WTC11 (cell line): ENCODE results near the gene UNC5A. TPM values are rescaled to one million over a fixed set of nuclear protein-coding genes. Genes with fewer than 3 reads are reported as not detected.

Source experiments
- ATAC-seq: fragments of 200-7000 bp; cut with Tn5 transposase; 2 replicates; pipeline ENCODE4 v1.10.0; 2021; ENCODE audit warnings: mild to moderate bottlenecking, moderate library complexity
- CTCF ChIA-PET: fragments of 300-600 bp; sonication (Branson Sonifier 250); formaldehyde crosslinking; loops from one replicate; lab custom pipeline; 2021; ENCODE audit warnings: antibody characterized with exemption; lab: Charles Lee
- POLR2A ChIA-PET: fragments of 350-600 bp; sonication (Branson Sonifier 250); formaldehyde crosslinking; loops from one replicate; lab custom pipeline; 2021; ENCODE audit warnings: antibody characterized with exemption; lab: Charles Lee
- DNase-seq: peaks from one replicate; pipeline ENCODE4 v3.0.0; 2021; ENCODE audit warnings: low spot score
- H3K27ac Mint-ChIP-seq: 2 replicates; pipeline ENCODE4 v1.8.0; 2021; ENCODE audit warnings: mixed read lengths
- H3K27me3 Mint-ChIP-seq: 2 replicates; pipeline ENCODE4 v1.8.0; 2021; ENCODE audit warnings: low read depth, mild to moderate bottlenecking, moderate library complexity, mixed read lengths
- H3K36me3 Mint-ChIP-seq: 2 replicates; pipeline ENCODE4 v1.8.0; 2021; ENCODE audit warnings: mixed read lengths
- H3K4me1 Mint-ChIP-seq: 2 replicates; pipeline ENCODE4 v1.8.0; 2022; ENCODE audit warnings: mixed read lengths
- H3K4me3 Mint-ChIP-seq: 2 replicates; pipeline ENCODE4 v1.8.0; 2021; ENCODE audit warnings: mild to moderate bottlenecking, moderate library complexity, mixed read lengths
- H3K9me3 Mint-ChIP-seq: 2 replicates; pipeline ENCODE4 v1.8.0; 2021; ENCODE audit warnings: mixed read lengths
- CREM ChIP-seq: sonication (generic); formaldehyde crosslinking; IDR thresholded peaks from 2 replicates; pipeline ENCODE4 v1.8.1; 2022; ENCODE audit warnings: mild to moderate bottlenecking, missing genetic modification reagents, moderate library complexity
- ETV6 ChIP-seq: sonication (generic); formaldehyde crosslinking; IDR thresholded peaks from 2 replicates; pipeline ENCODE4 v1.8.1; 2022; ENCODE audit warnings: mild to moderate bottlenecking, missing genetic modification reagents
- MXD4 ChIP-seq: fragments of 250-450 bp; sonication (Bioruptor Pico); IDR thresholded peaks from 2 replicates; pipeline ENCODE4 v1.8.0; 2021; ENCODE audit warnings: mild to moderate bottlenecking, moderate library complexity, borderline replicate concordance
- MYBL2 ChIP-seq: sonication (generic); formaldehyde crosslinking; IDR thresholded peaks from 2 replicates; pipeline ENCODE4 v1.8.1; 2023; ENCODE audit warnings: mild to moderate bottlenecking, moderate library complexity, missing genetic modification reagents
- NFATC4 ChIP-seq: fragments of 250-450 bp; sonication (Bioruptor Pico); IDR thresholded peaks from 2 replicates; pipeline ENCODE4 v1.9.0; 2021; ENCODE audit warnings: mild to moderate bottlenecking
- NFE2L1 ChIP-seq: sonication (generic); formaldehyde crosslinking; IDR thresholded peaks from 2 replicates; pipeline ENCODE4 v1.8.1; 2023; ENCODE audit warnings: missing genetic modification reagents
- NR3C1 ChIP-seq: sonication (generic); formaldehyde crosslinking; conservative IDR thresholded peaks from 2 replicates; pipeline ENCODE4 v1.8.1; 2023; ENCODE audit warnings: low read depth, mild to moderate bottlenecking, missing genetic modification reagents
- RELA ChIP-seq: sonication (generic); formaldehyde crosslinking; IDR thresholded peaks from 2 replicates; pipeline ENCODE4 v1.8.1; 2022; ENCODE audit warnings: missing genetic modification reagents, mild to moderate bottlenecking, borderline replicate concordance
- TEAD4 ChIP-seq: sonication (generic); formaldehyde crosslinking; IDR thresholded peaks from 2 replicates; pipeline ENCODE4 v1.8.0; 2022; ENCODE audit warnings: mild to moderate bottlenecking, missing genetic modification reagents
- ZNF263 ChIP-seq: sonication (generic); formaldehyde crosslinking; IDR thresholded peaks from 2 replicates; pipeline ENCODE4 v1.8.1; 2022; ENCODE audit warnings: low read depth, mild to moderate bottlenecking, moderate library complexity, missing genetic modification reagents
- ZNF396 ChIP-seq: fragments of 250-450 bp; sonication (Bioruptor Pico); IDR thresholded peaks from 2 replicates; pipeline ENCODE4 v1.8.0; 2021; ENCODE audit warnings: mild to moderate bottlenecking, moderate library complexity, borderline replicate concordance
- total RNA-seq: library from RNA; stranded (reverse); gene quantifications from 3 replicates; pipeline ENCODE4 v1.2.3, GENCODE V29; 2021
- TF ChIP-seq, protein P1 (sequence below): fragments of 250-450 bp; sonication (Bioruptor Pico); IDR thresholded peaks from 2 replicates; pipeline ENCODE4 v1.9.0; 2021; ENCODE audit warnings: mild to moderate bottlenecking
- TF ChIP-seq, protein P2 (sequence below): sonication (generic); formaldehyde crosslinking; IDR thresholded peaks from 2 replicates; pipeline ENCODE4 v1.8.0; 2023; ENCODE audit warnings: mild to moderate bottlenecking, missing genetic modification reagents
- TF ChIP-seq, protein P3 (sequence below): sonication (generic); formaldehyde crosslinking; IDR thresholded peaks from 2 replicates; pipeline ENCODE4 v1.8.1; 2023; ENCODE audit warnings: mild to moderate bottlenecking, missing genetic modification reagents
- TF ChIP-seq, protein P4 (sequence below): sonication (generic); formaldehyde crosslinking; IDR thresholded peaks from 2 replicates; pipeline ENCODE4 v1.8.1; 2022; ENCODE audit warnings: missing genetic modification reagents, borderline replicate concordance
- TF ChIP-seq, protein P5 (sequence below): sonication (generic); formaldehyde crosslinking; IDR thresholded peaks from 2 replicates; pipeline ENCODE4 v1.8.1; 2022; ENCODE audit warnings: mild to moderate bottlenecking, missing genetic modification reagents, moderate library complexity, borderline replicate concordance
- TF ChIP-seq, protein P6 (sequence below): sonication (generic); formaldehyde crosslinking; IDR thresholded peaks from 2 replicates; pipeline ENCODE4 v1.8.1; 2022; ENCODE audit warnings: low read depth, mild to moderate bottlenecking, moderate library complexity, missing genetic modification reagents, borderline replicate concordance

The UNC5A gene
- total RNA-seq, 1 experiment from 2014 or later = 10.2 TPM

DNA sequence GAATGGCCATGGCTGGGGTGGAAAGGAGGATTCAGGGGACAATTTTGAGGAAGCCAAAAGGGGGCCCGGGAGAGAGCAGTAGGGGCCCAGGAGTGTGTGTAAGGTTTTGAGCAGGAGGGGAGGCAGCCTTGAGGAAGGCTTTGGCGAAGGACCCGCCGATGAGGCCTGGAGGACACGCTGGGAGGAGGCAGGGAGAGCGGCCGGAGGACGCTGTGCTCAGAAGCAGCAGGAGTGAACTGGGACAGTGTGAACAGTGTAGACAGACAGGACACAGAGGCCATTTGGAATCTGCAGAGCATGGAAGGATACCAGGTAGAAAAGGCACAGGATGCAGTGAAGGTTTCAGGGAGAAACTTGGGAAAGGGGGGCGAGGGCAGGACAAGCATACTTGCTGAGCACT is 14.9 kb downstream of the UNC5A start:
- CTCF ChIA-PET = interaction anchor here (0.6 to 1.6 kb wide), 2 partner anchors 12 to 254 kb away, joined by 3 to 5 read pairs; no protein-coding TSS in a partner anchor
- ATAC-seq = no peak
- POLR2A ChIA-PET = no interaction called here
- DNase-seq = no peak
- Mint-ChIP-seq H3K27me3 (no peaks in the 10 kb centered on the region), H3K4me1 (peaks cover 4% of the 10 kb centered on the region), H3K9me3 (no peaks in the 10 kb centered on the region), H3K4me3 (no peak overlapping the region), H3K27ac (no peak overlapping the region), H3K36me3 (no peaks in the 10 kb centered on the region)
- TF ChIP-seq MYBL2 (CRISPR knock-in tag) (no peak), ZNF396 (CRISPR knock-in tag) (no peak), CREM (CRISPR knock-in tag) (no peak), ETV6 (CRISPR knock-in tag) (no peak), RELA (CRISPR knock-in tag) (no peak), MXD4 (CRISPR knock-in tag) (no peak), TEAD4 (CRISPR knock-in tag) (no peak), NFATC4 (CRISPR knock-in tag) (no peak), NFE2L1 (CRISPR knock-in tag) (no peak)
- TF ChIP-seq, protein P1, sequence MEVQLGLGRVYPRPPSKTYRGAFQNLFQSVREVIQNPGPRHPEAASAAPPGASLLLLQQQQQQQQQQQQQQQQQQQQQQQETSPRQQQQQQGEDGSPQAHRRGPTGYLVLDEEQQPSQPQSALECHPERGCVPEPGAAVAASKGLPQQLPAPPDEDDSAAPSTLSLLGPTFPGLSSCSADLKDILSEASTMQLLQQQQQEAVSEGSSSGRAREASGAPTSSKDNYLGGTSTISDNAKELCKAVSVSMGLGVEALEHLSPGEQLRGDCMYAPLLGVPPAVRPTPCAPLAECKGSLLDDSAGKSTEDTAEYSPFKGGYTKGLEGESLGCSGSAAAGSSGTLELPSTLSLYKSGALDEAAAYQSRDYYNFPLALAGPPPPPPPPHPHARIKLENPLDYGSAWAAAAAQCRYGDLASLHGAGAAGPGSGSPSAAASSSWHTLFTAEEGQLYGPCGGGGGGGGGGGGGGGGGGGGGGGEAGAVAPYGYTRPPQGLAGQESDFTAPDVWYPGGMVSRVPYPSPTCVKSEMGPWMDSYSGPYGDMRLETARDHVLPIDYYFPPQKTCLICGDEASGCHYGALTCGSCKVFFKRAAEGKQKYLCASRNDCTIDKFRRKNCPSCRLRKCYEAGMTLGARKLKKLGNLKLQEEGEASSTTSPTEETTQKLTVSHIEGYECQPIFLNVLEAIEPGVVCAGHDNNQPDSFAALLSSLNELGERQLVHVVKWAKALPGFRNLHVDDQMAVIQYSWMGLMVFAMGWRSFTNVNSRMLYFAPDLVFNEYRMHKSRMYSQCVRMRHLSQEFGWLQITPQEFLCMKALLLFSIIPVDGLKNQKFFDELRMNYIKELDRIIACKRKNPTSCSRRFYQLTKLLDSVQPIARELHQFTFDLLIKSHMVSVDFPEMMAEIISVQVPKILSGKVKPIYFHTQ = no peak
- TF ChIP-seq, protein P2, sequence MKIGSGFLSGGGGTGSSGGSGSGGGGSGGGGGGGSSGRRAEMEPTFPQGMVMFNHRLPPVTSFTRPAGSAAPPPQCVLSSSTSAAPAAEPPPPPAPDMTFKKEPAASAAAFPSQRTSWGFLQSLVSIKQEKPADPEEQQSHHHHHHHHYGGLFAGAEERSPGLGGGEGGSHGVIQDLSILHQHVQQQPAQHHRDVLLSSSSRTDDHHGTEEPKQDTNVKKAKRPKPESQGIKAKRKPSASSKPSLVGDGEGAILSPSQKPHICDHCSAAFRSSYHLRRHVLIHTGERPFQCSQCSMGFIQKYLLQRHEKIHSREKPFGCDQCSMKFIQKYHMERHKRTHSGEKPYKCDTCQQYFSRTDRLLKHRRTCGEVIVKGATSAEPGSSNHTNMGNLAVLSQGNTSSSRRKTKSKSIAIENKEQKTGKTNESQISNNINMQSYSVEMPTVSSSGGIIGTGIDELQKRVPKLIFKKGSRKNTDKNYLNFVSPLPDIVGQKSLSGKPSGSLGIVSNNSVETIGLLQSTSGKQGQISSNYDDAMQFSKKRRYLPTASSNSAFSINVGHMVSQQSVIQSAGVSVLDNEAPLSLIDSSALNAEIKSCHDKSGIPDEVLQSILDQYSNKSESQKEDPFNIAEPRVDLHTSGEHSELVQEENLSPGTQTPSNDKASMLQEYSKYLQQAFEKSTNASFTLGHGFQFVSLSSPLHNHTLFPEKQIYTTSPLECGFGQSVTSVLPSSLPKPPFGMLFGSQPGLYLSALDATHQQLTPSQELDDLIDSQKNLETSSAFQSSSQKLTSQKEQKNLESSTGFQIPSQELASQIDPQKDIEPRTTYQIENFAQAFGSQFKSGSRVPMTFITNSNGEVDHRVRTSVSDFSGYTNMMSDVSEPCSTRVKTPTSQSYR (CRISPR knock-in tag) = no peak
- TF ChIP-seq, protein P3, sequence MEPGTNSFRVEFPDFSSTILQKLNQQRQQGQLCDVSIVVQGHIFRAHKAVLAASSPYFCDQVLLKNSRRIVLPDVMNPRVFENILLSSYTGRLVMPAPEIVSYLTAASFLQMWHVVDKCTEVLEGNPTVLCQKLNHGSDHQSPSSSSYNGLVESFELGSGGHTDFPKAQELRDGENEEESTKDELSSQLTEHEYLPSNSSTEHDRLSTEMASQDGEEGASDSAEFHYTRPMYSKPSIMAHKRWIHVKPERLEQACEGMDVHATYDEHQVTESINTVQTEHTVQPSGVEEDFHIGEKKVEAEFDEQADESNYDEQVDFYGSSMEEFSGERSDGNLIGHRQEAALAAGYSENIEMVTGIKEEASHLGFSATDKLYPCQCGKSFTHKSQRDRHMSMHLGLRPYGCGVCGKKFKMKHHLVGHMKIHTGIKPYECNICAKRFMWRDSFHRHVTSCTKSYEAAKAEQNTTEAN (CRISPR knock-in tag) = no peak
- TF ChIP-seq, protein P4, sequence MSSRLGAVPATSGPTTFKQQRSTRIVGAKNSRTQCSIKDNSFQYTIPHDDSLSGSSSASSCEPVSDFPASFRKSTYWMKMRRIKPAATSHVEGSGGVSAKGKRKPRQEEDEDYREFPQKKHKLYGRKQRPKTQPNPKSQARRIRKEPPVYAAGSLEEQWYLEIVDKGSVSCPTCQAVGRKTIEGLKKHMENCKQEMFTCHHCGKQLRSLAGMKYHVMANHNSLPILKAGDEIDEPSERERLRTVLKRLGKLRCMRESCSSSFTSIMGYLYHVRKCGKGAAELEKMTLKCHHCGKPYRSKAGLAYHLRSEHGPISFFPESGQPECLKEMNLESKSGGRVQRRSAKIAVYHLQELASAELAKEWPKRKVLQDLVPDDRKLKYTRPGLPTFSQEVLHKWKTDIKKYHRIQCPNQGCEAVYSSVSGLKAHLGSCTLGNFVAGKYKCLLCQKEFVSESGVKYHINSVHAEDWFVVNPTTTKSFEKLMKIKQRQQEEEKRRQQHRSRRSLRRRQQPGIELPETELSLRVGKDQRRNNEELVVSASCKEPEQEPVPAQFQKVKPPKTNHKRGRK (CRISPR knock-in tag) = no peak
- TF ChIP-seq, protein P5, sequence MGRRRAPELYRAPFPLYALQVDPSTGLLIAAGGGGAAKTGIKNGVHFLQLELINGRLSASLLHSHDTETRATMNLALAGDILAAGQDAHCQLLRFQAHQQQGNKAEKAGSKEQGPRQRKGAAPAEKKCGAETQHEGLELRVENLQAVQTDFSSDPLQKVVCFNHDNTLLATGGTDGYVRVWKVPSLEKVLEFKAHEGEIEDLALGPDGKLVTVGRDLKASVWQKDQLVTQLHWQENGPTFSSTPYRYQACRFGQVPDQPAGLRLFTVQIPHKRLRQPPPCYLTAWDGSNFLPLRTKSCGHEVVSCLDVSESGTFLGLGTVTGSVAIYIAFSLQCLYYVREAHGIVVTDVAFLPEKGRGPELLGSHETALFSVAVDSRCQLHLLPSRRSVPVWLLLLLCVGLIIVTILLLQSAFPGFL (CRISPR knock-in tag) = no peak

DNA sequence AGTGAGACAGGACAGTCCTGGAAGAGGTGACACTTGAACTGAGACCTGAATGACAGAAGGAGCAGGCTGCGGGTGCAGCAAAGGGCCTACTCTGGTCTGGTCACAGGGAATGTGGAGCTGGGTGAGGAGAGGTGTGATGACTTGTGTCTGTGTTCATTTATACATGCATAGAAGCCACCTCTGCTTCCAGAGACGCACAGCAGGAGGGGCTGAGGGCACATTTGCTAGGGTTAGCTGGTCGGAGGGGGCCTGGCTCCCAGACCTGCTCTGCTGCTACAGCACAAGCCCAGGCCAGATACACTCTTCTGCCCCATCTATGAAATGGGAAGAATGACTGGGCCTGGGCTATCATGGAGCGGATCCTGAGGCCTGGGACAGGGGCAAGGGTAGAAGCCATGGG is 15.6 kb downstream of the UNC5A start:
- Mint-ChIP-seq H3K27me3 (no peaks in the 10 kb centered on the region), H3K4me3 (no peak overlapping the region), H3K9me3 (no peaks in the 10 kb centered on the region), H3K27ac (no peak overlapping the region; the same call in 1 of the 2 replicates)
- DNase-seq = no peak
- TF ChIP-seq, protein P6, sequence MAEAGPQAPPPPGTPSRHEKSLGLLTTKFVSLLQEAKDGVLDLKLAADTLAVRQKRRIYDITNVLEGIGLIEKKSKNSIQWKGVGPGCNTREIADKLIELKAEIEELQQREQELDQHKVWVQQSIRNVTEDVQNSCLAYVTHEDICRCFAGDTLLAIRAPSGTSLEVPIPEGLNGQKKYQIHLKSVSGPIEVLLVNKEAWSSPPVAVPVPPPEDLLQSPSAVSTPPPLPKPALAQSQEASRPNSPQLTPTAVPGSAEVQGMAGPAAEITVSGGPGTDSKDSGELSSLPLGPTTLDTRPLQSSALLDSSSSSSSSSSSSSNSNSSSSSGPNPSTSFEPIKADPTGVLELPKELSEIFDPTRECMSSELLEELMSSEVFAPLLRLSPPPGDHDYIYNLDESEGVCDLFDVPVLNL = no peak
- TF ChIP-seq ZNF263 (CRISPR knock-in tag) (no peak), NR3C1 (CRISPR knock-in tag) (no peak)
- TF ChIP-seq, all 79 proteins: peak for 0
- ATAC-seq = no peak
- Mint-ChIP-seq H3K36me3 (no peaks in the 10 kb centered on the region), H3K4me1 (peaks cover 4% of the 10 kb centered on the region)
- ChIA-PET CTCF (interaction anchor here (0.6 to 1.6 kb wide), 2 partner anchors 12 to 255 kb away, joined by 3 to 5 read pairs; no protein-coding TSS in a partner anchor), POLR2A (no interaction called here)
